ENCODE measurements around the gene TPR. TPM values are rescaled to one million over a fixed set of nuclear protein-coding genes. Genes with fewer than 3 reads are reported as not detected.

The TPR gene
- total and polyA plus RNA-seq, 2 of the 8 experiments (the other 6 are each of a cell fraction or from before 2014, with no cell fraction given) = 57.1 to 102 TPM

GRCh38 chr1:186304982-186305949 is 69.8 kb downstream of the TPR start (continued):
- TF ChIP-seq CTCF (IDR thresholded peaks at IDR 0.05; ENCODE audit: control extremely low read depth in 1 of 3, insufficient read depth in 1 of 3, low read depth in 1 of 3, low read length in 3 of 3) (peak in 2 of 3 experiments; percentile 42 to 75; a peak in 2 of 4 replicates), RAD21 (IDR thresholded peaks at IDR 0.05 in 1 of 2, conservative IDR thresholded peaks at IDR 0.05 in 1 of 2; ENCODE audit: low read depth in 2 of 2, low read length in 2 of 2) (peak; percentile 40 to 47), EGR1 (IDR thresholded peaks at IDR 0.05; ENCODE audit: borderline replicate concordance, low read depth, low read length) (no peak), GTF2F1 (IDR thresholded peaks at IDR 0.05; ENCODE audit: borderline replicate concordance, low read depth, low read length) (no peak)
- TF ChIP-seq, protein P1, sequence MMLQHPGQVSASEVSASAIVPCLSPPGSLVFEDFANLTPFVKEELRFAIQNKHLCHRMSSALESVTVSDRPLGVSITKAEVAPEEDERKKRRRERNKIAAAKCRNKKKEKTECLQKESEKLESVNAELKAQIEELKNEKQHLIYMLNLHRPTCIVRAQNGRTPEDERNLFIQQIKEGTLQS (IDR thresholded peaks at IDR 0.05; ENCODE audit: insufficient read depth, low read depth, low read length) = no peak
